A673 (cell line): ENCODE data around the gene SPECC1. TPM values are rescaled to one million over a fixed set of nuclear protein-coding genes. Genes with fewer than 3 reads are reported as not detected.

ENCODE experiments used
- BruUV-seq: library from RNA; stranded (reverse); fragments of 400-500 nt; replicated peaks from 2 replicates; lab custom pipeline; 2021; lab: Mats Ljungman, UMichigan
- CTCF ChIA-PET: fragments of 300-600 bp; sonication (Branson Sonifier 250); formaldehyde crosslinking; loops from one replicate; lab custom pipeline; 2022; ENCODE audit warnings: antibody characterized with exemption; lab: Charles Lee
- POLR2A ChIA-PET: fragments of 300-600 bp; sonication (Branson Sonifier 250); formaldehyde crosslinking; loops from one replicate; lab custom pipeline; 2022; ENCODE audit warnings: antibody characterized with exemption; ENCODE audit not compliant: low non-redundant PET; lab: Charles Lee
- DNase-seq: peaks from one replicate; pipeline ENCODE4 v3.0.0-alpha.2; 2015; ENCODE audit warnings: low spot score
- H3K27ac ChIP-seq: fragments of 200-600 bp; sonication (generic); 2 replicates; pipeline ENCODE4 v1.5.1; 2016; ENCODE audit warnings: mixed run types, low read depth, mild to moderate bottlenecking, mixed read lengths, antibody characterized with exemption, low read length; ENCODE audit not compliant: poor library complexity, severe bottlenecking
- H3K27me3 ChIP-seq: fragments of 200-600 bp; sonication (generic); replicated peaks from 2 replicates; pipeline ENCODE4 v1.6.1; 2017; ENCODE audit warnings: mixed run types, low read depth, mild to moderate bottlenecking, mixed read lengths, antibody characterized with exemption, low read length; ENCODE audit not compliant: insufficient read depth, poor library complexity
- H3K36me3 ChIP-seq: fragments of 200-600 bp; sonication (generic); 2 replicates; pipeline ENCODE4 v1.6.1; 2016; ENCODE audit warnings: mixed run types, mild to moderate bottlenecking, mixed read lengths, antibody characterized with exemption, low read length; ENCODE audit not compliant: insufficient read depth, poor library complexity, severe bottlenecking
- H3K4me1 ChIP-seq: fragments of 200-600 bp; sonication (generic); 2 replicates; pipeline ENCODE4 v1.6.1; 2017; ENCODE audit warnings: mixed run types, mild to moderate bottlenecking, mixed read lengths, antibody characterized with exemption, low read length; ENCODE audit not compliant: insufficient read depth, poor library complexity, severe bottlenecking
- H3K4me3 ChIP-seq: fragments of 200-600 bp; sonication (generic); 2 replicates; pipeline ENCODE4 v1.5.1; 2016; ENCODE audit warnings: low read depth, mixed run types, mild to moderate bottlenecking, mixed read lengths, low read length; ENCODE audit not compliant: poor library complexity, severe bottlenecking
- H3K9me3 ChIP-seq: fragments of 200-600 bp; sonication (generic); 2 replicates; pipeline ENCODE4 v1.6.1; 2016; ENCODE audit warnings: mixed run types, low read depth, mild to moderate bottlenecking, mixed read lengths, antibody characterized with exemption, low read length; ENCODE audit not compliant: poor library complexity, severe bottlenecking
- CTCF ChIP-seq: fragments of 300-800, 200-600 bp; sonication (generic); conservative IDR thresholded peaks from 2 replicates; pipeline ENCODE4 v1.5.1; 2017; ENCODE audit warnings: low read depth, mild to moderate bottlenecking, antibody characterized with exemption, low read length, moderate library complexity, mixed read lengths
- EZH2 ChIP-seq: fragments of 200-600 bp; sonication (generic); IDR thresholded peaks from 2 replicates; pipeline ENCODE4 v1.6.1; 2017; ENCODE audit warnings: borderline replicate concordance, low read depth, mild to moderate bottlenecking, mixed read lengths, antibody characterized with exemption, low read length; ENCODE audit not compliant: poor library complexity, severe bottlenecking
- intact Hi-C: fragments of 100-400 bp; cut with micrococcal nuclease; formaldehyde crosslinking; loops from one replicate; pipeline ENCODE4 v1.10.0; 2022; ENCODE audit not compliant: unreplicated experiment
- total RNA-seq: library from RNA; stranded (reverse); gene quantifications from 2 replicates; pipeline ENCODE4 v1.2.3, GENCODE V29; 2021

The SPECC1 gene
- total RNA-seq, 1 experiment from 2014 or later = 5.8 TPM

- Histone ChIP-seq H3K4me1 (no peaks in the 10 kb centered on the region), H3K36me3 (no peaks in the 10 kb centered on the region), H3K4me3 (no peak overlapping the region), H3K27ac (no peak overlapping the region), H3K27me3 (no peaks in the 10 kb centered on the region), H3K9me3 (no peaks in the 10 kb centered on the region)
- DNase-seq = no peak
- intact Hi-C loops = no loop called here
- ChIA-PET CTCF (interaction anchor here (0.9 kb wide), 1 partner anchor 50 kb away, joined by 4 read pairs; no protein-coding TSS in a partner anchor), POLR2A (no interaction called here)
- no peak for TF ChIP-seq EZH2
- TF ChIP-seq CTCF = no peak
- BruUV-seq = no TSS peak
These were observed 33.9 kb downstream of the SPECC1 start for GRCh38 chr17:20043021-20043420.

- CTCF ChIA-PET = no interaction called here
- no peak for TF ChIP-seq CTCF
- TF ChIP-seq EZH2 = no peak
These were observed 36.3 kb downstream of the SPECC1 start for GRCh38 chr17:20045476-20045875.

GRCh38 chr17:20046629-20047028 lies 37.5 kb downstream of the SPECC1 start:
- Histone ChIP-seq H3K36me3 (no peaks in the 10 kb centered on the region), H3K27ac (no peak overlapping the region), H3K9me3 (no peaks in the 10 kb centered on the region), H3K4me3 (no peak overlapping the region), H3K27me3 (no peaks in the 10 kb centered on the region), H3K4me1 (no peaks in the 10 kb centered on the region)
- CTCF ChIA-PET = no interaction called here
- intact Hi-C loops = no loop called here
- no TSS peak for BruUV-seq
- no peak for TF ChIP-seq CTCF
- no peak for DNase-seq
- POLR2A ChIA-PET = no interaction called here

More at GRCh38 chr17:20045476-20045875, 36.3 kb downstream of the SPECC1 start:
- H3K4me3 ChIP-seq = no peak overlapping the region
- no peaks in the 10 kb centered on the region for H3K4me1 ChIP-seq
- POLR2A ChIA-PET = no interaction called here
- no peaks in the 10 kb centered on the region for H3K27me3 ChIP-seq
- BruUV-seq = no TSS peak
- intact Hi-C loops = no loop called here
- no peak for DNase-seq
- no peak overlapping the region for H3K27ac ChIP-seq
- no peaks in the 10 kb centered on the region for H3K36me3 ChIP-seq
- H3K9me3 ChIP-seq = no peaks in the 10 kb centered on the region
